Smooth muscle cell (in vitro differentiated cells): ENCODE data around the gene KIF16B. TPM values are rescaled to one million over a fixed set of nuclear protein-coding genes. Genes with fewer than 3 reads are reported as not detected.

Experiments used
- DNase-seq: peaks from one replicate; lab custom pipeline; 2025; ENCODE audit not compliant: unreplicated experiment; lab: John Stamatoyannopoulos, UW
- H2AFZ ChIP-seq: fragments of 200-600 bp; sonication (generic); 2 replicates; pipeline ENCODE4 v1.6.0; 2016; ENCODE audit warnings: antibody characterized with exemption, low read depth, mild to moderate bottlenecking
- H3F3A ChIP-seq: fragments of 200-600 bp; sonication (generic); 2 replicates; pipeline ENCODE4 v1.6.0; 2017; ENCODE audit warnings: antibody characterized with exemption, low read depth
- H3K27ac ChIP-seq: fragments of 200-600 bp; sonication (generic); 2 replicates; pipeline ENCODE4 v1.5.1; 2016; ENCODE audit warnings: low read depth, mild to moderate bottlenecking
- H3K27me3 ChIP-seq: fragments of 200-600 bp; sonication (generic); 2 replicates; pipeline ENCODE4 v1.6.1; 2016; ENCODE audit warnings: low read depth, mild to moderate bottlenecking
- H3K36me3 ChIP-seq: fragments of 200-600 bp; sonication (generic); 2 replicates; pipeline ENCODE4 v1.5.1; 2016; ENCODE audit warnings: low read depth
- H3K4me1 ChIP-seq: fragments of 200-600 bp; sonication (generic); 2 replicates; pipeline ENCODE4 v1.5.1; 2016; ENCODE audit warnings: low read depth
- H3K4me2 ChIP-seq: fragments of 200-600 bp; sonication (generic); 2 replicates; pipeline ENCODE4 v1.6.0; 2016; ENCODE audit warnings: mild to moderate bottlenecking
- H3K4me3 ChIP-seq: fragments of 200-600 bp; sonication (generic); 2 replicates; pipeline ENCODE4 v1.5.1; 2016; ENCODE audit warnings: mild to moderate bottlenecking
- H3K79me2 ChIP-seq: fragments of 200-600 bp; sonication (generic); 2 replicates; pipeline ENCODE4 v1.6.0; 2016; ENCODE audit warnings: low read depth, mild to moderate bottlenecking
- H3K9ac ChIP-seq: fragments of 200-600 bp; sonication (generic); 2 replicates; pipeline ENCODE4 v1.6.0; 2016; ENCODE audit warnings: low read depth
- H3K9me3 ChIP-seq: fragments of 200-600 bp; sonication (generic); replicated peaks from 2 replicates; pipeline ENCODE4 v1.5.1; 2016; ENCODE audit warnings: low read depth
- H4K20me1 ChIP-seq: fragments of 200-600 bp; sonication (generic); 2 replicates; pipeline ENCODE4 v1.6.0; 2016; ENCODE audit warnings: low read depth
- whole genome bisulfite sequencing: methylation state at CpG from one replicate; pipeline ENCODE4 v1.1.7; 2016; ENCODE audit warnings: low lambda C conversion rate; 5-methylcytosine and 5-hydroxymethylcytosine counted together
- polyA plus RNA-seq: library from polyadenylated mRNA; unstranded; fragments of >200 nt; fragmentation: Nextera tagmentation; extraction: Ambion mirVana; gene quantifications from 2 replicates; pipeline ENCODE4 v1.2.1, GENCODE V29; 2016
- total RNA-seq: library from RNA; depleted of rRNA; stranded (reverse); fragments of >200 nt; gene quantifications from 2 replicates; pipeline ENCODE4 v1.2.3, GENCODE V29; 2014
- TF ChIP-seq, protein P1 (sequence below): fragments of 200-600 bp; sonication (generic); IDR thresholded peaks from 2 replicates; pipeline ENCODE4 v1.5.1; 2017; ENCODE audit warnings: borderline replicate concordance, mild to moderate bottlenecking, antibody characterized with exemption; ENCODE audit not compliant: insufficient read depth, poor library complexity, severe bottlenecking

The KIF16B gene
- total and polyA plus RNA-seq, 2 experiments from 2014 or later = 3.6 to 12.9 TPM

DNA sequence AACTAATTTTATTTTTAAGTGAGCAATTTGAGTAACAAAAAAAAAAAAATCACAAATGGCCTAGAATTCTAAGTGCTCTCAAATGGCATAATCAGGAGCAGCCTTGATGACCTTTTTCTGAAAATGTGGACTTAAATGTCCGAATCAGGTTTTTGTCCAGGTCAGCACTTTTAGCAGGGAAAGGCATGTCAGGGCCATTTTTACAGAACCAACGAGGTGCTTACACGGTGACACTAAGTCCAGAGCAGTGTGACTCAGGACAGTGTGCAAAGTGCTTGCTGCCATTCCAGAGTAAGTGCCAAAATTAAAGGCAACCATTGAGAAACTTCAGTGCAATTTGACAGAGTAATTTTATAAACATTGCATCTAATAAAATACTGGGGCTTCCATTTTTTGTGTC lies 127.8 kb downstream of the KIF16B start:
- Histone ChIP-seq H3K27me3 (no peaks in the 10 kb centered on the region), H3K27ac (no peak overlapping the region), H2AFZ (no peak overlapping the region), H3F3A (no peaks in the 10 kb centered on the region), H3K79me2 (no peaks in the 10 kb centered on the region), H3K36me3 (no peaks in the 10 kb centered on the region), H4K20me1 (no peaks in the 10 kb centered on the region), H3K4me1 (no peaks in the 10 kb centered on the region), H3K4me2 (no peak overlapping the region), H3K9ac (no peak overlapping the region), H3K9me3 (no peaks in the 10 kb centered on the region), H3K4me3 (no peak overlapping the region)
- 72% methylated on average over 3 of the region's 3 CpGs for WGBS
- TF ChIP-seq, protein P1, sequence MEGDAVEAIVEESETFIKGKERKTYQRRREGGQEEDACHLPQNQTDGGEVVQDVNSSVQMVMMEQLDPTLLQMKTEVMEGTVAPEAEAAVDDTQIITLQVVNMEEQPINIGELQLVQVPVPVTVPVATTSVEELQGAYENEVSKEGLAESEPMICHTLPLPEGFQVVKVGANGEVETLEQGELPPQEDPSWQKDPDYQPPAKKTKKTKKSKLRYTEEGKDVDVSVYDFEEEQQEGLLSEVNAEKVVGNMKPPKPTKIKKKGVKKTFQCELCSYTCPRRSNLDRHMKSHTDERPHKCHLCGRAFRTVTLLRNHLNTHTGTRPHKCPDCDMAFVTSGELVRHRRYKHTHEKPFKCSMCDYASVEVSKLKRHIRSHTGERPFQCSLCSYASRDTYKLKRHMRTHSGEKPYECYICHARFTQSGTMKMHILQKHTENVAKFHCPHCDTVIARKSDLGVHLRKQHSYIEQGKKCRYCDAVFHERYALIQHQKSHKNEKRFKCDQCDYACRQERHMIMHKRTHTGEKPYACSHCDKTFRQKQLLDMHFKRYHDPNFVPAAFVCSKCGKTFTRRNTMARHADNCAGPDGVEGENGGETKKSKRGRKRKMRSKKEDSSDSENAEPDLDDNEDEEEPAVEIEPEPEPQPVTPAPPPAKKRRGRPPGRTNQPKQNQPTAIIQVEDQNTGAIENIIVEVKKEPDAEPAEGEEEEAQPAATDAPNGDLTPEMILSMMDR = no peak
- no peak for DNase-seq

- Histone ChIP-seq H3K79me2 (no peaks in the 10 kb centered on the region), H3K9me3 (no peaks in the 10 kb centered on the region), H3K36me3 (no peaks in the 10 kb centered on the region), H4K20me1 (no peaks in the 10 kb centered on the region), H3K9ac (no peak overlapping the region), H3K4me3 (no peak overlapping the region), H3K27ac (no peak overlapping the region), H3K4me1 (no peaks in the 10 kb centered on the region), H2AFZ (no peak overlapping the region), H3F3A (no peaks in the 10 kb centered on the region), H3K27me3 (no peaks in the 10 kb centered on the region), H3K4me2 (no peak overlapping the region)
- TF ChIP-seq, protein P1 = no peak
- WGBS = 97% methylated on average over 6 of the region's 6 CpGs
- DNase-seq = no peak
These were observed 129.0 kb downstream of the KIF16B start for GRCh38 chr20:16444057-16444777.

GRCh38 chr20:16441546-16442164 lies 131.6 kb downstream of the KIF16B start:
- Histone ChIP-seq H4K20me1 (no peaks in the 10 kb centered on the region), H3K27ac (no peak overlapping the region), H3K9ac (no peak overlapping the region), H3F3A (no peaks in the 10 kb centered on the region), H3K4me2 (no peak overlapping the region), H3K4me1 (no peaks in the 10 kb centered on the region), H3K36me3 (no peaks in the 10 kb centered on the region), H3K4me3 (no peak overlapping the region), H3K9me3 (no peaks in the 10 kb centered on the region), H3K79me2 (no peaks in the 10 kb centered on the region), H3K27me3 (no peaks in the 10 kb centered on the region), H2AFZ (no peak overlapping the region)
- TF ChIP-seq, protein P1 = no peak
- 96% methylated on average over 2 of the region's 2 CpGs for WGBS
- no peak for DNase-seq
